NB4 (cell line): ENCODE measurements around the gene ADTRP.

Experiments used
- MAX ChIP-seq: IDR thresholded peaks from 2 replicates; pipeline ENCODE4 v1.6.1; 2011; ENCODE audit warnings: low read depth, low read length
- POLR2A ChIP-seq: IDR thresholded peaks from 2 replicates; pipeline ENCODE4 v1.6.1; 2011; ENCODE audit warnings: mild to moderate bottlenecking; ENCODE audit not compliant: insufficient read length; ENCODE audit errors: extremely low read depth
- TF ChIP-seq, protein P1 (sequence below): IDR thresholded peaks from one replicate; pipeline ENCODE4 v1.5.1; 2012; ENCODE audit warnings: low read depth, low read length

DNA sequence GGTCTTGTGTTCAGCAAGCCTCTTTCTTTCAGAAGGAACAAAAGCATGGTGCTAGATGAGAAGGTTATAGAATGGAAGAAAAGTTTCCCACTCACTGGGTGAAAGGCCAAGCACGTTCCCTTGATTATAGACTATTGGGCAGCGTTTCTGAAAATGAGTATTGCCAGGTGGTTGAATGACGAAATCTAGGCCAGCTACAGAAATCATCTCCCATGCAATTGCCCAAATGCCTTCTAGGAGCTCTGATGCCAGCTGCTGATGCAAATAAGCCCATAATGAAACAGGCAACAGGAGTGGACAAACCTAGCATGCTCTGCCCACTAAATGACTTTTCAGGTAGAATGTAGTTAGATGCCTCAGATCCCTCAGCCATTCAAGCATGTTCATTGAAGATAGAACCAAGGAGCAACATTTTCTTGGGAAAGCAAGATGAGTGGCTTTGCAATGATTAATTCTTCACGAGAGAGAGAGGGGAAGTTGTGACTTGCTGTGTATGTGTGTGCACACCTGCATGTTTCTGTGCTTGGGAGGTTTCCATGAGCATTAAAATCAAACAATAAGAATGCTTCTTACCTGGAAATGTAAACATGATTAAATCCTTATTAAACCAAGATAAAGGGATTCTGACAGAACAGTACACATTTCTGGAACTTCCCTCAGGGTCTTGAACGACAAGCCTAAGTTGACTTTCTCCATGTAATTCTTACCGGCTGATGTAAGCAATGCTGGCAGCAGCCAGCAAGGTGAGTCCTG lies 43.6 kb downstream of the ADTRP start:
- no peak for TF ChIP-seq MAX
- TF ChIP-seq, protein P1, sequence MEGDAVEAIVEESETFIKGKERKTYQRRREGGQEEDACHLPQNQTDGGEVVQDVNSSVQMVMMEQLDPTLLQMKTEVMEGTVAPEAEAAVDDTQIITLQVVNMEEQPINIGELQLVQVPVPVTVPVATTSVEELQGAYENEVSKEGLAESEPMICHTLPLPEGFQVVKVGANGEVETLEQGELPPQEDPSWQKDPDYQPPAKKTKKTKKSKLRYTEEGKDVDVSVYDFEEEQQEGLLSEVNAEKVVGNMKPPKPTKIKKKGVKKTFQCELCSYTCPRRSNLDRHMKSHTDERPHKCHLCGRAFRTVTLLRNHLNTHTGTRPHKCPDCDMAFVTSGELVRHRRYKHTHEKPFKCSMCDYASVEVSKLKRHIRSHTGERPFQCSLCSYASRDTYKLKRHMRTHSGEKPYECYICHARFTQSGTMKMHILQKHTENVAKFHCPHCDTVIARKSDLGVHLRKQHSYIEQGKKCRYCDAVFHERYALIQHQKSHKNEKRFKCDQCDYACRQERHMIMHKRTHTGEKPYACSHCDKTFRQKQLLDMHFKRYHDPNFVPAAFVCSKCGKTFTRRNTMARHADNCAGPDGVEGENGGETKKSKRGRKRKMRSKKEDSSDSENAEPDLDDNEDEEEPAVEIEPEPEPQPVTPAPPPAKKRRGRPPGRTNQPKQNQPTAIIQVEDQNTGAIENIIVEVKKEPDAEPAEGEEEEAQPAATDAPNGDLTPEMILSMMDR: no peak
- TF ChIP-seq POLR2A: no peak
